ENCODE results near the gene FADS6.

- TF ChIP-seq POLR2AphosphoS5 (IDR thresholded peaks at IDR 0.05; ENCODE audit: low read depth, low read length) = no peak
- TF ChIP-seq REST (IDR thresholded peaks at IDR 0.05; ENCODE audit: insufficient read depth in 1 of 2, low read depth in 2 of 2, low read length in 2 of 2) = no peak
- TF ChIP-seq TAF1 (IDR thresholded peaks at IDR 0.05; ENCODE audit: borderline replicate concordance, insufficient read depth, low read length) = no peak
- TF ChIP-seq SIN3A (IDR thresholded peaks at IDR 0.05; ENCODE audit: borderline replicate concordance, insufficient read depth, low read length) = no peak
Measured at GRCh38 chr17:74827800-74828199, 65.6 kb downstream of the FADS6 start.
